Measurements from ENCODE around the gene CLDN20. TPM values are rescaled to one million over a fixed set of nuclear protein-coding genes. Genes with fewer than 3 reads are reported as not detected.

CLDN20 gene
- total and polyA plus RNA-seq, 2 of the 8 experiments (the other 6 are each of a cell fraction or from before 2014, with no cell fraction given) = not detected

GRCh38 chr6:155272353-155273232, 8.8 kb downstream of the CLDN20 start (continued):
- TF ChIP-seq CHD7 (IDR thresholded peaks at IDR 0.05; ENCODE audit: insufficient replicate concordance, low read length) (no peak), SUZ12 (IDR thresholded peaks at IDR 0.05; ENCODE audit: low read length) (no peak), CHD2 (IDR thresholded peaks at IDR 0.05; ENCODE audit: low read length) (no peak), RNF2 (IDR thresholded peaks at IDR 0.05; ENCODE audit: borderline replicate concordance, low read depth, low read length, missing control alignments, poor library complexity, severe bottlenecking) (no peak), TAF7 (optimal IDR thresholded peaks at IDR 0.05; ENCODE audit: borderline replicate concordance, low read depth, low read length) (no peak), SP4 (IDR thresholded peaks at IDR 0.05; ENCODE audit: low read length) (no peak), CHD1 (IDR thresholded peaks at IDR 0.05; ENCODE audit: low read depth, low read length) (no peak), RXRA (IDR thresholded peaks at IDR 0.05; ENCODE audit: insufficient read depth, low read depth, low read length) (no peak), NRF1 (IDR thresholded peaks at IDR 0.05; ENCODE audit: low read depth, low read length) (no peak)

All from H1 (cell line).